ENCODE measurements around the gene CDK11B.
"Not testable (repeated sequence)": the region's sequence is repeated elsewhere in the genome, so short reads cannot be mapped to it uniquely, and the experiment has no call there.

DNA sequence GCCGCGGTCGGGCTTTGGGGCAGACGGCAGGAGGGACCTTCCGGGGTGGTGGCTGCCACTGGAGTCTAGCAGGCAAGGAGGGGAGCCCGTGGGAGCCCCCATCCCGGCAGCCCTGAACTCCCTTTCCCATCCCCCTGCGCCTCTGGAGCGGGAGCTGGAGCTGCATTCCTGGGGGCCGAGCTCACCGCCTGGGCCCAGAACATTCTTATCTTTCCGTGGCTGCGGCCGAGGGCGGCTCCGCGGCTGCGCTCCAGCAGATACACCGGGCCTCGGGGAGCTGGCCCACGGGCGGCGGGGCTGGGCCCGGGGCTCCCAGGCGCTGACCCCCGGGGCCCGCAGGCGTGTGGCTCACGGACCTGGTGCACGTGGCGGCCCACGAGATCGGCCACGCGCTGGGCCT lies 25.4 kb downstream of the CDK11B start:
- TF ChIP-seq, protein P1, sequence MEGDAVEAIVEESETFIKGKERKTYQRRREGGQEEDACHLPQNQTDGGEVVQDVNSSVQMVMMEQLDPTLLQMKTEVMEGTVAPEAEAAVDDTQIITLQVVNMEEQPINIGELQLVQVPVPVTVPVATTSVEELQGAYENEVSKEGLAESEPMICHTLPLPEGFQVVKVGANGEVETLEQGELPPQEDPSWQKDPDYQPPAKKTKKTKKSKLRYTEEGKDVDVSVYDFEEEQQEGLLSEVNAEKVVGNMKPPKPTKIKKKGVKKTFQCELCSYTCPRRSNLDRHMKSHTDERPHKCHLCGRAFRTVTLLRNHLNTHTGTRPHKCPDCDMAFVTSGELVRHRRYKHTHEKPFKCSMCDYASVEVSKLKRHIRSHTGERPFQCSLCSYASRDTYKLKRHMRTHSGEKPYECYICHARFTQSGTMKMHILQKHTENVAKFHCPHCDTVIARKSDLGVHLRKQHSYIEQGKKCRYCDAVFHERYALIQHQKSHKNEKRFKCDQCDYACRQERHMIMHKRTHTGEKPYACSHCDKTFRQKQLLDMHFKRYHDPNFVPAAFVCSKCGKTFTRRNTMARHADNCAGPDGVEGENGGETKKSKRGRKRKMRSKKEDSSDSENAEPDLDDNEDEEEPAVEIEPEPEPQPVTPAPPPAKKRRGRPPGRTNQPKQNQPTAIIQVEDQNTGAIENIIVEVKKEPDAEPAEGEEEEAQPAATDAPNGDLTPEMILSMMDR (IDR thresholded peaks at IDR 0.05), result not testable (repeated sequence)
- TF ChIP-seq POLR2A (IDR thresholded peaks at IDR 0.05); POLR2AphosphoS5 (IDR thresholded peaks at IDR 0.05; ENCODE audit: insufficient read depth in 1 of 2, low read depth in 1 of 2): not testable (repeated sequence)

All from vagina (tissue), 2 donors.